HEK293T (cell line): ENCODE results near the gene RASSF10.

ENCODE experiments used
- CTCF ChIA-PET: fragments of 350-600 bp; formaldehyde crosslinking; extraction: SDS; loops from one replicate; lab custom pipeline; 2021; ENCODE audit warnings: antibody characterized with exemption, inconsistent platforms; lab: Yijun Ruan, JAX
- POLR2A ChIA-PET: fragments of 350-600 bp; formaldehyde crosslinking; extraction: SDS; loops from one replicate; lab custom pipeline; 2020; ENCODE audit warnings: antibody characterized with exemption, inconsistent platforms; lab: Yijun Ruan, JAX
- DNase-seq: peaks from one replicate; pipeline ENCODE4 v3.0.0; 2012; ENCODE audit warnings: mixed read lengths; ENCODE audit errors: extremely low spot score
- ARNT ChIP-seq: fragments of 450-650 bp; IDR thresholded peaks from 2 replicates; pipeline ENCODE4 v1.6.1; 2017; ENCODE audit warnings: mild to moderate bottlenecking
- BHLHE40 ChIP-seq: fragments of 450-650 bp; IDR thresholded peaks from 2 replicates; pipeline ENCODE4 v1.6.1; 2016; ENCODE audit warnings: mild to moderate bottlenecking, moderate library complexity, borderline replicate concordance
- CTBP1 ChIP-seq: fragments of 450-650 bp; IDR thresholded peaks from 2 replicates; pipeline ENCODE4 v1.6.1; 2016; ENCODE audit warnings: borderline replicate concordance
- ELF4 ChIP-seq: fragments of 450-650 bp; IDR thresholded peaks from 2 replicates; pipeline ENCODE4 v1.6.1; 2017; ENCODE audit warnings: antibody characterized with exemption
- FOXA1 ChIP-seq: fragments of 450-650 bp; IDR thresholded peaks from 2 replicates; pipeline ENCODE4 v1.6.1; 2016; ENCODE audit warnings: mild to moderate bottlenecking
- FOXK2 ChIP-seq: fragments of 450-650 bp; IDR thresholded peaks from 2 replicates; pipeline ENCODE4 v1.6.1; 2016; ENCODE audit warnings: mild to moderate bottlenecking
- FOXM1 ChIP-seq: fragments of 450-650 bp; IDR thresholded peaks from 2 replicates; pipeline ENCODE4 v1.6.1; 2017; ENCODE audit warnings: mild to moderate bottlenecking, borderline replicate concordance
- HDGF ChIP-seq: fragments of 450-650 bp; IDR thresholded peaks from 2 replicates; pipeline ENCODE4 v1.6.1; 2017; ENCODE audit warnings: antibody characterized with exemption, borderline replicate concordance
- L3MBTL2 ChIP-seq: fragments of 450-650 bp; conservative IDR thresholded peaks from 2 replicates; pipeline ENCODE4 v1.6.1; 2016; ENCODE audit warnings: mild to moderate bottlenecking
- LEF1 ChIP-seq: fragments of 450-650 bp; IDR thresholded peaks from 2 replicates; pipeline ENCODE4 v1.6.1; 2017; ENCODE audit warnings: mild to moderate bottlenecking, borderline replicate concordance
- NFRKB ChIP-seq: fragments of 450-650 bp; IDR thresholded peaks from 2 replicates; pipeline ENCODE4 v1.6.1; 2016; ENCODE audit warnings: mild to moderate bottlenecking, moderate library complexity
- SP1 ChIP-seq: fragments of 450-650 bp; IDR thresholded peaks from 2 replicates; pipeline ENCODE4 v1.6.1; 2017
- SUZ12 ChIP-seq: fragments of 450-650 bp; IDR thresholded peaks from 2 replicates; pipeline ENCODE4 v1.6.1; 2016; ENCODE audit warnings: mild to moderate bottlenecking
- TARDBP ChIP-seq: fragments of 450-650 bp; IDR thresholded peaks from 2 replicates; pipeline ENCODE4 v1.6.1; 2016
- ZNF384 ChIP-seq: fragments of 450-650 bp; IDR thresholded peaks from 2 replicates; pipeline ENCODE4 v1.6.1; 2016
- TF ChIP-seq, protein P1 (sequence below): fragments of 450-650 bp; IDR thresholded peaks from 2 replicates; pipeline ENCODE4 v1.6.1; 2016

RASSF10 gene

DNA sequence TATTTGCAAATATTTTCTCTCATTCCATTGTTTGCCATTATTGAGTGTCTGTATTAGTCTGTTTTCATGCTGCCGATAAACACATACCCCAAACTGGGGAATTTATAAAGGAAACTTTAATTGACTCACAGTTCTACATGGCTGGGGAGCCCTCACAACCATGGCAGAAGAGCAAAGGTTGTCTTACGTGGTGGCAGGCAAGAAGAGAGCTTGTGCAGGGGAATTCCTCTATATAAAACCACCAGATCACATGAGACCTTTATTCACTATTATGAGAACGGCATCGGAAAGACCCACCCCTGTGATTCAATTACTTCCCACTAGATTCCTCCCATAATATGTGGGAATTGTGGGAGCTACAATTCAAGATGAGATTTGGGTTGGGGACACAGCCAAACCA, 10.2 kb downstream of the RASSF10 start:
- TF ChIP-seq FOXA1: no peak
- TF ChIP-seq FOXM1: no peak
- no peak for TF ChIP-seq NFRKB
- no peak for TF ChIP-seq FOXK2
- DNase-seq: no peak
- ChIA-PET POLR2A (no interaction called here), CTCF (no interaction called here)

DNA sequence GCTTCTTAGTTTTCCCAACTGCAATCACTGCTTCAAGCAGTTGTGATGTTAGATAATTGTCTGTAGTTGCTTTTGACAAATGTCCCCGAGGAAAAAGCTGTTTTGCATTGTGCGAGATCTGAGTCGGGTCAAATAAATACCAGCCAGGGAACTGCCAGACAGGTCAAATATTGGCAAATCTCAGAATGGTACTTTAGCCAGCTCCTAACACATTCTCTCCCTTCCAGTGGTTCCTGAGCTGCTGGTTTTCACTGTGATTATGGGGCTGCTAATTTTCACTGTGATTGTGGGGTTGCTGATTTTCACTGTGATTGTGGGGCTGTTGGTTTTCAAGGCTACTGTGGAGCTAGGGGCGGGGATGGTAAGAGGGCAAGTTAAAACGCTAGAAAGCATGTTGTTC, 14.3 kb downstream of the RASSF10 start:
- POLR2A ChIA-PET: no interaction called here
- TF ChIP-seq ARNT (no peak), HDGF (no peak), ELF4 (no peak), FOXK2 (no peak), NFRKB (no peak), SP1 (no peak), LEF1 (no peak), SUZ12 (no peak), CTBP1 (no peak), FOXA1 (no peak), ZNF384 (no peak), FOXM1 (no peak), L3MBTL2 (no peak), TARDBP (no peak), BHLHE40 (no peak)
- TF ChIP-seq, protein P1, sequence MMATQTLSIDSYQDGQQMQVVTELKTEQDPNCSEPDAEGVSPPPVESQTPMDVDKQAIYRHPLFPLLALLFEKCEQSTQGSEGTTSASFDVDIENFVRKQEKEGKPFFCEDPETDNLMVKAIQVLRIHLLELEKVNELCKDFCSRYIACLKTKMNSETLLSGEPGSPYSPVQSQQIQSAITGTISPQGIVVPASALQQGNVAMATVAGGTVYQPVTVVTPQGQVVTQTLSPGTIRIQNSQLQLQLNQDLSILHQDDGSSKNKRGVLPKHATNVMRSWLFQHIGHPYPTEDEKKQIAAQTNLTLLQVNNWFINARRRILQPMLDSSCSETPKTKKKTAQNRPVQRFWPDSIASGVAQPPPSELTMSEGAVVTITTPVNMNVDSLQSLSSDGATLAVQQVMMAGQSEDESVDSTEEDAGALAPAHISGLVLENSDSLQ: no peak
- CTCF ChIA-PET: no interaction called here
- DNase-seq: no peak

DNA sequence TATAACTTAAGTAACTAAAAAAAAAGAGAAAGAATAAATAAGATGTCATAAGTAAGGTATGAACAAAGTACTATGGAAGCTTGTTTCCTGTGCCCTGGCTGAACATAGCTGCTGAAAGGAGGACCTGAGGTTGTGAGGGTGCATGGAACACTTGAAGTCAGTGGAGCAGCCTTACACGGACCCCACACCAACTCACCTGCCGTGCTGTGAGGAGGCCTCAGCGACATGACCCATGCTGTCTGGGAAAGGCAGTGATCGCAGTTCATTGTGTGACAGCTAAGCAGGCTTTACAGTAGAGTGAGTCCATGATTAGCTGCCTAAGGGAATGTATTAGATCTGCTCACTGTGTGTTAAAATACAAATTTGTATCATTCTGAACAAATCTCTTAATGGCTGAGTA, 17.6 kb downstream of the RASSF10 start:
- TF ChIP-seq TARDBP: no peak
- TF ChIP-seq LEF1: no peak
- no peak for TF ChIP-seq SP1
- TF ChIP-seq FOXM1: no peak
- TF ChIP-seq HDGF: no peak
- TF ChIP-seq CTBP1: no peak
- TF ChIP-seq, protein P1: no peak
- no peak for TF ChIP-seq SUZ12
- no peak for TF ChIP-seq FOXK2
- no peak for TF ChIP-seq ELF4
- TF ChIP-seq L3MBTL2: no peak
- no peak for TF ChIP-seq NFRKB
- ChIA-PET CTCF (no interaction called here), POLR2A (no interaction called here)
- DNase-seq: no peak

DNA sequence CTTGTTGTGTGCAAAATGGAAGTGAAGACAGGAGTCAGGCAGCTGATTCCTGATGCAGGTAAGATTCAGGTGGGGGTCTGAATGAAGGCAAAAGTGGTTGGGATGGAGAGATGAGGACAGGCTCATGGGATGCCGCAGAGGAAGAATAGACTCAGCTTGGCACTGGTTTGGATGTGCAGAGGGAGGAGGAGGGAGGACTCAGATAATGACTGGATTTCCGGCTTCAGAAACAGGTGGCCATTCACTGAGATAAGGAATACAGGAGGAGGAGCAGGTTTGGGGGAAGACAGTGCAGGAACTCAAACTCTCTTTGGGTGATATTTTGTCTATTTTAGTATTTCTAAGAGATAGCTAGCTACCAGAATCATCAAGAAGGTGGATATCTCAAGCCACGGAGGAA, 19.2 kb downstream of the RASSF10 start:
- POLR2A ChIA-PET: no interaction called here
- DNase-seq: no peak
- TF ChIP-seq CTBP1 (no peak), BHLHE40 (no peak), TARDBP (no peak), HDGF (no peak), FOXA1 (no peak), SP1 (no peak), ELF4 (no peak), FOXM1 (no peak), LEF1 (no peak), L3MBTL2 (no peak), SUZ12 (no peak), ARNT (no peak), FOXK2 (no peak), ZNF384 (no peak), NFRKB (no peak)
- TF ChIP-seq, protein P1: no peak
- CTCF ChIA-PET: no interaction called here

DNA sequence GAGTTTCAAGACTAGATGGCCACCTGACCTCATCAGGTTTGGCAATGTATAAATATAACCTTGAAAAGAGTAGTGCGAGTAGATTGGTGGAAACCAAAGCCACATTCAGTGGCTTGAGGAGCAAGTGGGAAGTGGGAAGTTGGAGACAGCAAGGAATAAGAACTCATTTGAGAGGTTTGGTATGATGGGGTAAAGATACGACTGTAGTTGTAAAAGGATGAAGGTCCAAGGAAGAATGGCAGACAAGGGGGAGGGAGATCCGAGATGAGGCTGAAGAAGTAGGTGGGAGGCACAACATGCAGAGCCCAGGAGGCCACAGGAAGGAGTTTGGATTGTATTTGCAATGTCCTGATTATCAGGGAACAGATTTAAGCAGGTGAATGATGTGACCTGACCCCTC, 20.8 kb downstream of the RASSF10 start:
- ChIA-PET POLR2A (no interaction called here), CTCF (no interaction called here)
- DNase-seq: no peak
- TF ChIP-seq, protein P1: no peak
- TF ChIP-seq ARNT: no peak
- TF ChIP-seq HDGF: no peak

DNA sequence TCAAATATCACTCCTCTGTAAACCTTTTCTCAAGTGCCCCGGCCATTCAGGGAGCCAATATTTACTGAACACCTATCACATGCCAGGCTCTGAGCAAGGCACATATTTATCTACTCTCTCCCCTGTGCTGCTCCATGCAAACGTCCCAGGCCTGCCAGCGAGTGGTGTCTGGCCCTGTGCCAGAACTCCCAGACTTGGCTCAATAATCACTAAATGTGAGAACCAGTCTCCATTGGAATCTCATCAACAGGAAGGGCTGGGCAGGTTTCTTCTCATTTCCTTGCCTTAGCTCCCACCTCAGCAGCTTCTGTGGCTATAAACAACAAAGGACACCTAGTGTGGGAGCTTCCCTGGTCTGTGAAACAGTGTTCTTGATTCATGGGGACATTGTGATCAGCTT, 21.7 kb downstream of the RASSF10 start:
- TF ChIP-seq FOXA1: no peak
- TF ChIP-seq HDGF: no peak
- no peak for TF ChIP-seq ELF4
- ChIA-PET POLR2A (no interaction called here), CTCF (no interaction called here)
- no peak for DNase-seq

DNA sequence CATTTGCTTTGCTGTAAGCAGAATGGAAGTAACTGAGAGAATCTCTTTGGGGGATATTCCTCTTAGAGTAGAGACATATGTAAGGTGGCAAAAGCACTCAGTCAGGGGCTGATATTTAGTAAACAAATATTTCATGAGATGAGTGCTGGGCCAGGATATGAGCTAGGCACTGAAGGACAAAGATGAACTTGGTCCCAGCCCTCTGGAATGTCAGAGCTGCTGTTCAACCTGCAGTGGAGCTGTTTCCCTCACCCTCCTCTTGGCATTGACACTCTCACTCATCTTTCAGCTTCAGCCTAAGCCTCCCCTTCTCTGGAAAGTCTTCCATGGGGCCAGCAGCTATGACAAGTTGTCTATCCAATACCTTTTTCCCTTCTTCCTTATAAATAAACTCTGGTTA, 22.2 kb downstream of the RASSF10 start:
- ChIA-PET CTCF (no interaction called here), POLR2A (no interaction called here)
- no peak for TF ChIP-seq SP1
- TF ChIP-seq LEF1: no peak
- TF ChIP-seq ARNT: no peak
- TF ChIP-seq FOXK2: no peak
- no peak for TF ChIP-seq BHLHE40
- no peak for DNase-seq
